SK-N-SH treated with all-trans-retinoic acid at 6 μM for 48 hours (cell line): ENCODE data around the gene HRCT1.

ENCODE experiments used
- PPARA ChIP-seq: fragments of 250-450 bp; sonication (Bioruptor Pico); IDR thresholded peaks from 2 replicates; pipeline ENCODE4 v1.5.0; 2020; ENCODE audit warnings: mild to moderate bottlenecking, borderline replicate concordance
- SNAI2 ChIP-seq: fragments of 250-450 bp; sonication (Bioruptor Pico); IDR thresholded peaks from 2 replicates; pipeline ENCODE4 v1.5.0; 2020; ENCODE audit warnings: mild to moderate bottlenecking, moderate library complexity
- TF ChIP-seq, protein P1 (sequence below): fragments of 250-450 bp; sonication (Bioruptor Pico); IDR thresholded peaks from 2 replicates; pipeline ENCODE4 v1.8.0; 2020; ENCODE audit warnings: mild to moderate bottlenecking, moderate library complexity, borderline replicate concordance
- TF ChIP-seq, protein P2 (sequence below): fragments of 250-450 bp; sonication (Bioruptor Pico); IDR thresholded peaks from 2 replicates; pipeline ENCODE4 v1.5.0; 2020; ENCODE audit warnings: mild to moderate bottlenecking, moderate library complexity
- TF ChIP-seq, protein P3 (sequence below): fragments of 250-450 bp; sonication (Bioruptor Pico); IDR thresholded peaks from 2 replicates; pipeline ENCODE4 v1.5.1; 2021; ENCODE audit warnings: mild to moderate bottlenecking, moderate library complexity

DNA sequence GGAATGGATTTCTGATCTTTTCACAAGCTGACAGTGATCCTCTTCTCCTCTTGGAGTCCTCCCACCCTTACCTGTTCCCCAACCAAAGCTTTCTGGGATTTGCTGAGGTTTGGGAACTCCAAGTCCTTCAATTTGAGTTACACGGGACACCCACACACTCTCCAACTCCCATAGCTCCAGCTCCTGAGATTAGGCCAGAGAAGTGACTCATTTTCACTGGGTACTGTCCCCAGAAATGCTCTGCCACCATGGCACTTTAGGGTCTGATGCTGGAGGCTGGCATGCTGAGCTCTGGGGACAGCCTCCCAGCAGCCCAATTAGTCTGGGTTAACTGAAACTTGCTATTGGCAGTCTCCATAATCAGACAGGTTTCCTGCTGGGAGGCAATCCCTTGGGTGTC lies 14.0 kb upstream of the HRCT1 start:
- TF ChIP-seq, protein P1, sequence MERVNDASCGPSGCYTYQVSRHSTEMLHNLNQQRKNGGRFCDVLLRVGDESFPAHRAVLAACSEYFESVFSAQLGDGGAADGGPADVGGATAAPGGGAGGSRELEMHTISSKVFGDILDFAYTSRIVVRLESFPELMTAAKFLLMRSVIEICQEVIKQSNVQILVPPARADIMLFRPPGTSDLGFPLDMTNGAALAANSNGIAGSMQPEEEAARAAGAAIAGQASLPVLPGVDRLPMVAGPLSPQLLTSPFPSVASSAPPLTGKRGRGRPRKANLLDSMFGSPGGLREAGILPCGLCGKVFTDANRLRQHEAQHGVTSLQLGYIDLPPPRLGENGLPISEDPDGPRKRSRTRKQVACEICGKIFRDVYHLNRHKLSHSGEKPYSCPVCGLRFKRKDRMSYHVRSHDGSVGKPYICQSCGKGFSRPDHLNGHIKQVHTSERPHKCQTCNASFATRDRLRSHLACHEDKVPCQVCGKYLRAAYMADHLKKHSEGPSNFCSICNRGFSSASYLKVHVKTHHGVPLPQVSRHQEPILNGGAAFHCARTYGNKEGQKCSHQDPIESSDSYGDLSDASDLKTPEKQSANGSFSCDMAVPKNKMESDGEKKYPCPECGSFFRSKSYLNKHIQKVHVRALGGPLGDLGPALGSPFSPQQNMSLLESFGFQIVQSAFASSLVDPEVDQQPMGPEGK (CRISPR knock-in tag) = no peak
- TF ChIP-seq, protein P2, sequence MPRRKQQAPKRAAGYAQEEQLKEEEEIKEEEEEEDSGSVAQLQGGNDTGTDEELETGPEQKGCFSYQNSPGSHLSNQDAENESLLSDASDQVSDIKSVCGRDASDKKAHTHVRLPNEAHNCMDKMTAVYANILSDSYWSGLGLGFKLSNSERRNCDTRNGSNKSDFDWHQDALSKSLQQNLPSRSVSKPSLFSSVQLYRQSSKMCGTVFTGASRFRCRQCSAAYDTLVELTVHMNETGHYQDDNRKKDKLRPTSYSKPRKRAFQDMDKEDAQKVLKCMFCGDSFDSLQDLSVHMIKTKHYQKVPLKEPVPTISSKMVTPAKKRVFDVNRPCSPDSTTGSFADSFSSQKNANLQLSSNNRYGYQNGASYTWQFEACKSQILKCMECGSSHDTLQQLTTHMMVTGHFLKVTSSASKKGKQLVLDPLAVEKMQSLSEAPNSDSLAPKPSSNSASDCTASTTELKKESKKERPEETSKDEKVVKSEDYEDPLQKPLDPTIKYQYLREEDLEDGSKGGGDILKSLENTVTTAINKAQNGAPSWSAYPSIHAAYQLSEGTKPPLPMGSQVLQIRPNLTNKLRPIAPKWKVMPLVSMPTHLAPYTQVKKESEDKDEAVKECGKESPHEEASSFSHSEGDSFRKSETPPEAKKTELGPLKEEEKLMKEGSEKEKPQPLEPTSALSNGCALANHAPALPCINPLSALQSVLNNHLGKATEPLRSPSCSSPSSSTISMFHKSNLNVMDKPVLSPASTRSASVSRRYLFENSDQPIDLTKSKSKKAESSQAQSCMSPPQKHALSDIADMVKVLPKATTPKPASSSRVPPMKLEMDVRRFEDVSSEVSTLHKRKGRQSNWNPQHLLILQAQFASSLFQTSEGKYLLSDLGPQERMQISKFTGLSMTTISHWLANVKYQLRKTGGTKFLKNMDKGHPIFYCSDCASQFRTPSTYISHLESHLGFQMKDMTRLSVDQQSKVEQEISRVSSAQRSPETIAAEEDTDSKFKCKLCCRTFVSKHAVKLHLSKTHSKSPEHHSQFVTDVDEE (CRISPR knock-in tag) = no peak
- TF ChIP-seq, protein P3, sequence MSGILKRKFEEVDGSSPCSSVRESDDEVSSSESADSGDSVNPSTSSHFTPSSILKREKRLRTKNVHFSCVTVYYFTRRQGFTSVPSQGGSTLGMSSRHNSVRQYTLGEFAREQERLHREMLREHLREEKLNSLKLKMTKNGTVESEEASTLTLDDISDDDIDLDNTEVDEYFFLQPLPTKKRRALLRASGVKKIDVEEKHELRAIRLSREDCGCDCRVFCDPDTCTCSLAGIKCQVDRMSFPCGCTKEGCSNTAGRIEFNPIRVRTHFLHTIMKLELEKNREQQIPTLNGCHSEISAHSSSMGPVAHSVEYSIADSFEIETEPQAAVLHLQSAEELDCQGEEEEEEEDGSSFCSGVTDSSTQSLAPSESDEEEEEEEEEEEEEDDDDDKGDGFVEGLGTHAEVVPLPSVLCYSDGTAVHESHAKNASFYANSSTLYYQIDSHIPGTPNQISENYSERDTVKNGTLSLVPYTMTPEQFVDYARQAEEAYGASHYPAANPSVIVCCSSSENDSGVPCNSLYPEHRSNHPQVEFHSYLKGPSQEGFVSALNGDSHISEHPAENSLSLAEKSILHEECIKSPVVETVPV (CRISPR knock-in tag) = no peak
- TF ChIP-seq PPARA (no peak), SNAI2 (CRISPR knock-in tag) (no peak)
